DOHH2 (cell line): Measurements from ENCODE around the gene NTF4.
"Not testable (repeated sequence)": the region's sequence is repeated elsewhere in the genome, so short reads cannot be mapped to it uniquely, and the experiment has no call there.

Experiments
- CTCF ChIP-seq: fragments of 200-600 bp; sonication (generic); IDR thresholded peaks from one replicate; pipeline ENCODE4 v1.5.1; 2014; ENCODE audit warnings: antibody characterized with exemption, mild to moderate bottlenecking, low read depth, low read length; ENCODE audit not compliant: poor library complexity, severe bottlenecking
- EZH2phosphoT487 ChIP-seq: fragments of 200-600 bp; sonication (generic); IDR thresholded peaks from 2 replicates; pipeline ENCODE4 v1.6.1; 2017; ENCODE audit warnings: borderline replicate concordance, mild to moderate bottlenecking, antibody characterized with exemption, low read length, moderate library complexity, mixed read lengths

DNA sequence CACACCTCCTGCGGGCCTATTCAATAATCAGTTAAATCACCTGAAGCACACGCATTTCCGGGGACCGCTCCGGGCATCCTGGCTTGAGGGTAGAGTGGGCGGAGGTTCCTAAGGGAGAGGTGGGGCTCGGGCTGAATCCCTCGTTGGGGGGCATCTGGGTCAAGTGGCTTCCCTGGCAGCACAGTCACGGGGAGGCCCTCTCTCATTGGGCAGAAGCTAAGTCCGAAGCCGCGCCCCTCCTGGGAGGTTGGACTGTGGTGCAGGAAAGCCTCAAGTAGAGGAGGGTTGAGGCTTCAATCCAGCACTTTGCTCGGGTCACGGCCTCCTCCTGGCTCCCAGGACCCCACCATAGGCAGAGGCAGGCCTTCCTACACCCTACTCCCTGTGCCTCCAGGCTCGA lies 21.1 kb downstream of the NTF4 start, which contains the start of gene CGB5:
- TF ChIP-seq CTCF, EZH2phosphoT487: not testable (repeated sequence)
